Activated naive CD8-positive, alpha-beta T cell treated with anti-CD3 and anti-CD28 coated beads, Interleukin-2, amount 10 ng/mL, durations not matched to agents 7 days and 5 days (primary cell): Measurements from ENCODE around the gene CLDN18. TPM values are rescaled to one million over a fixed set of nuclear protein-coding genes. Genes with fewer than 3 reads are reported as not detected.
A peak's percentile ranks its signal among the peaks of the same experiment; 100 is the strongest.

Experiments used
- ATAC-seq: fragments of 150-1000 bp; cut with Tn5 transposase; one replicate; pipeline ENCODE4 v1.10.0; 2021; ENCODE audit warnings: low read depth, moderate library complexity
- POLR2A ChIA-PET: fragments of 350-600 bp; sonication (Branson Sonifier 250); formaldehyde crosslinking; loops from one replicate; lab custom pipeline; 2021; ENCODE audit warnings: antibody characterized with exemption; lab: Charles Lee
- DNase-seq: peaks from one replicate; pipeline ENCODE4 v3.0.0; 2021
- H3K27ac Mint-ChIP-seq: one replicate; pipeline ENCODE4 v1.8.0; 2022; ENCODE audit warnings: mild to moderate bottlenecking, mixed read lengths
- H3K27me3 Mint-ChIP-seq: one replicate; pipeline ENCODE4 v1.8.0; 2022; ENCODE audit warnings: mild to moderate bottlenecking, moderate library complexity, mixed read lengths
- H3K36me3 Mint-ChIP-seq: one replicate; pipeline ENCODE4 v1.8.0; 2021; ENCODE audit warnings: mild to moderate bottlenecking, mixed read lengths
- H3K4me1 Mint-ChIP-seq: one replicate; pipeline ENCODE4 v1.8.0; 2021; ENCODE audit warnings: mixed read lengths
- H3K4me3 Mint-ChIP-seq: one replicate; pipeline ENCODE4 v1.8.0; 2022; ENCODE audit warnings: mild to moderate bottlenecking, moderate library complexity, mixed read lengths
- H3K9me3 Mint-ChIP-seq: one replicate; pipeline ENCODE4 v1.8.0; 2021; ENCODE audit warnings: mixed read lengths
- total RNA-seq, 2 experiments: library from RNA; stranded (reverse); gene quantifications; one replicate each; pipeline ENCODE4 v1.2.3, GENCODE V29; 2021

Gene CLDN18
- total RNA-seq, 2 experiments from 2014 or later, result not detected

DNA sequence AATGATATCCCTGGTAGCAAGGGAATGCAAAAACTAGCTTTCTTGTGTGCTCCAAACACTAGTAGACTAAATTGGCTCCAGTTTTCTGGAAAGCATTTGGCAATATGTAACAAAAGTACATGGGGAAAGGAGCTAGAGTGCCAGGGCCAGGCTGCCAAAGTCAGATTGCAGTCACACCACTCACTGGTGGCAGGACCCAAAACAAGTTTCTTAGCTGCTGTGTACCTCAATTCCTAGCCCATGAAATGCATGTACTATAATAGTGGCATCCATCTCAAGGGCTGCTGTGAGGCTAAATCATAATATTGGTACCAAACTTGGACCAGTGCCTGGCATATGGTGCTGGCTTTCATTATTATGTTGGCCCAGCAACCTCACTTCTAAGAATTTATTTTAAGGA lies 49.3 kb downstream of the CLDN18 start:
- ATAC-seq, result no peak
- POLR2A ChIA-PET, result no interaction called here
- peaks cover 1% of the 10 kb centered on the region for H3K4me1 Mint-ChIP-seq
- H3K36me3 Mint-ChIP-seq, result no peaks in the 10 kb centered on the region
- peaks cover 30% of the 10 kb centered on the region for H3K27me3 Mint-ChIP-seq
- DNase-seq, result no peak
- no peak overlapping the region for H3K27ac Mint-ChIP-seq
- H3K9me3 Mint-ChIP-seq, result no peaks in the 10 kb centered on the region
- no peak overlapping the region for H3K4me3 Mint-ChIP-seq

GRCh38 chr3:138060792-138061191 lies 50.8 kb downstream of the CLDN18 start:
- POLR2A ChIA-PET, result no interaction called here
- H3K4me3 Mint-ChIP-seq, result no peak overlapping the region

DNA sequence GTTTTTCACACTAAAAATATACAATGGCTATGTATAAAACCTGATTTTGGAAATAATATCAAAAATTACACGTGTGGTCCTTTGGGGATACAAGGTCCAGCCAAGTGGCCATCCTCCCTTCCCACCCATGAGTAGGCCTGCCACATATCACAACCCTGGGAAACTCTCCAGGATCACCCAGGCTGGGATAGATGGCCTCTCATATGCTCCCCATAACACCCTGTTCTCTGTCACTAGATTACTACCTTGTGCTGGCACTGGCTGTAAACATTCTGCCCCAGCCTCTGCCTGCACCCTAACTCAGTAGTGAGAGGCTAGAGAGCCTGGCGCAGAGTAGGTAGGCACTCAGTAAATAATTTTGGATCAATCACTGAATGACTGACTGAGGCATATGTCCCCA lies 52.1 kb downstream of the CLDN18 start:
- ATAC-seq (no peak), DNase-seq (no peak)
- no peak overlapping the region for H3K4me3 Mint-ChIP-seq
- H3K27ac Mint-ChIP-seq, result no peak overlapping the region
- H3K9me3 Mint-ChIP-seq, result no peaks in the 10 kb centered on the region
- POLR2A ChIA-PET, result no interaction called here
- peaks cover 16% of the 10 kb centered on the region for H3K27me3 Mint-ChIP-seq
- H3K36me3 Mint-ChIP-seq, result no peaks in the 10 kb centered on the region
- peaks cover 8% of the 10 kb centered on the region for H3K4me1 Mint-ChIP-seq

More at GRCh38 chr3:138060792-138061191, 50.8 kb downstream of the CLDN18 start:
- H3K27me3 Mint-ChIP-seq, result peaks cover 22% of the 10 kb centered on the region
- DNase-seq (no peak), ATAC-seq (no peak)
- H3K9me3 Mint-ChIP-seq, result no peaks in the 10 kb centered on the region
- H3K4me1 Mint-ChIP-seq, result peaks cover 1% of the 10 kb centered on the region
- H3K36me3 Mint-ChIP-seq, result no peaks in the 10 kb centered on the region
- H3K27ac Mint-ChIP-seq, result no peak overlapping the region

- peaks cover 11% of the 10 kb centered on the region for H3K27me3 Mint-ChIP-seq
Observed at GRCh38 chr3:138062626-138063025, 52.7 kb downstream of the CLDN18 start.

GRCh38 chr3:138063416-138063815 lies 53.5 kb downstream of the CLDN18 start:
- DNase-seq (no peak), ATAC-seq (no peak)
- H3K27me3 Mint-ChIP-seq, result peaks cover 7% of the 10 kb centered on the region
- H3K9me3 Mint-ChIP-seq, result no peaks in the 10 kb centered on the region
- H3K36me3 Mint-ChIP-seq, result no peaks in the 10 kb centered on the region
- H3K4me1 Mint-ChIP-seq, result peaks cover 9% of the 10 kb centered on the region
- no peak overlapping the region for H3K27ac Mint-ChIP-seq
- no peak overlapping the region for H3K4me3 Mint-ChIP-seq
- POLR2A ChIA-PET, result no interaction called here

More at GRCh38 chr3:138062626-138063025, 52.7 kb downstream of the CLDN18 start:
- H3K9me3 Mint-ChIP-seq, result no peaks in the 10 kb centered on the region
- no peak overlapping the region for H3K4me3 Mint-ChIP-seq
- peak overlapping the region; percentile 1 for H3K27ac Mint-ChIP-seq
- no peaks in the 10 kb centered on the region for H3K36me3 Mint-ChIP-seq
- H3K4me1 Mint-ChIP-seq, result peaks cover 9% of the 10 kb centered on the region
- POLR2A ChIA-PET, result no interaction called here
- DNase-seq (no peak), ATAC-seq (no peak)

DNA sequence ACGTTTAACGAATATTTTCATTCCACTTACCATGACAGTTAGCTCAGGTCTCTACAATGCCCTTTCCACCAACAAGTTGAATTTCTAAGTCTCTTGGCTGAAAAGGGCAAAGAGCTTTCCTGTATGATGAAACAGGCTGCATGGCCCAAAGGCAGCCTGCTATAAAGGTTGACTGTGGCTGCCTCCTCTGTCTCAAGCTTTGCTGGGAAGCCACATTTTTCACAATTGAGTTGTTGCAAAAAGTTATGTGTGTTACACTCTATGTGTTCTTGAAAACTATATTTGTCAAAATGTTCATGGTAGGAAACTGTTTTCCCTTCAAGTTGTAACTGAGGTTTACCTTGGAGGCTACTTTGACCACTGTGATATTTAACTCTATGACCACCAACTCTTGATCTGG lies 56.0 kb downstream of the CLDN18 start:
- POLR2A ChIA-PET, result interaction anchor here (0.9 kb wide), 1 partner anchor 16 kb away, joined by 3 read pairs; no protein-coding TSS in a partner anchor
- no peak for ATAC-seq
- H3K27ac Mint-ChIP-seq, result no peak overlapping the region
- H3K27me3 Mint-ChIP-seq, result peaks cover 5% of the 10 kb centered on the region
- H3K9me3 Mint-ChIP-seq, result no peaks in the 10 kb centered on the region
- peaks cover 12% of the 10 kb centered on the region for H3K4me1 Mint-ChIP-seq
- no peak for DNase-seq
- no peak overlapping the region for H3K4me3 Mint-ChIP-seq
- H3K36me3 Mint-ChIP-seq, result no peaks in the 10 kb centered on the region

- H3K27ac Mint-ChIP-seq, result peak overlapping the region; percentile 14
- DNase-seq, result no peak
- POLR2A ChIA-PET, result interaction anchor here (0.9 kb wide), 1 partner anchor 15 kb away, joined by 3 read pairs; no protein-coding TSS in a partner anchor
- peaks cover 12% of the 10 kb centered on the region for H3K4me1 Mint-ChIP-seq
- H3K27me3 Mint-ChIP-seq, result peaks cover 5% of the 10 kb centered on the region
- H3K36me3 Mint-ChIP-seq, result no peaks in the 10 kb centered on the region
- no peaks in the 10 kb centered on the region for H3K9me3 Mint-ChIP-seq
- ATAC-seq, result peak; percentile 71
- no peak overlapping the region for H3K4me3 Mint-ChIP-seq
Observed at GRCh38 chr3:138066383-138066782, 56.4 kb downstream of the CLDN18 start.

- Mint-ChIP-seq H3K4me1 (peaks cover 12% of the 10 kb centered on the region), H3K27me3 (peaks cover 5% of the 10 kb centered on the region), H3K27ac (no peak overlapping the region), H3K4me3 (no peak overlapping the region), H3K9me3 (no peaks in the 10 kb centered on the region), H3K36me3 (no peaks in the 10 kb centered on the region)
- DNase-seq (no peak), ATAC-seq (no peak)
- POLR2A ChIA-PET, result no interaction called here
Observed at GRCh38 chr3:138066972-138067371, 57.0 kb downstream of the CLDN18 start.

GRCh38 chr3:138068046-138068445 lies 58.1 kb downstream of the CLDN18 start:
- H3K27ac Mint-ChIP-seq, result no peak overlapping the region
- H3K4me3 Mint-ChIP-seq, result no peak overlapping the region
- POLR2A ChIA-PET, result no interaction called here
- H3K4me1 Mint-ChIP-seq, result peaks cover 12% of the 10 kb centered on the region
- ATAC-seq (no peak), DNase-seq (no peak)
- no peaks in the 10 kb centered on the region for H3K9me3 Mint-ChIP-seq
- H3K36me3 Mint-ChIP-seq, result no peaks in the 10 kb centered on the region
- peaks cover 9% of the 10 kb centered on the region for H3K27me3 Mint-ChIP-seq

DNA sequence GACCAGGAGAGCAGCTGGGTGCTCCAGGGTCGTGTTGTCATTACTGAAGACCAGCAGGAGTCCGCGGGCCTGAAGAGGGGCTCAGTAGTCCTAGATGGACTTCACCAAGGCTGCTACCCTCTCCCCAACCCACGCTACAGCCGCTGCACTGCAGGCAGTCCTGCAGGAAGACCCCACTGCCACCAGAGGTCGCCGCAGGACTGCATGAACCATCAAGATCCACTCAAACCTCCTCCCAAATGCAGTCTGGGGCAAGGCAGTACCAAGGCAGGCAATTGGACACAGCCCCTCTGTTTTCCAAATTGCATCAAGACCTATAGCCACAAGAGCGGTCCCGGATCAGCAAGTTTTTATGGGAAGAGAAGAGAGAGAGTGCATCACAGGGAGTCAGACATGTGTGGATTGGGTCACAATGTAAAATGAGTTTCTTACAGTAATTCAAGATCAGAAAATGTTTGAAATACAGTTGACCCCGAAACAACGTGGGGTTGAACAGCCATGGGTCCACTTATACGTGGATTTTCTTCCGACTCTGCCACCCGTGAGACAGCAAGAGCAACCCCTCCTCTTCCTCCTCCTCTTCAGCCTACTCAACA lies 58.7 kb downstream of the CLDN18 start:
- ATAC-seq, result peak; percentile 78
- H3K4me1 Mint-ChIP-seq, result peaks cover 12% of the 10 kb centered on the region
- no peak overlapping the region for H3K4me3 Mint-ChIP-seq
- H3K27me3 Mint-ChIP-seq, result peaks cover 14% of the 10 kb centered on the region
- H3K36me3 Mint-ChIP-seq, result no peaks in the 10 kb centered on the region
- no peak overlapping the region for H3K27ac Mint-ChIP-seq
- DNase-seq, result peak; percentile 82
- POLR2A ChIA-PET, result interaction anchor here (1.0 kb wide), 1 partner anchor 50 kb away, joined by 3 read pairs; no protein-coding TSS in a partner anchor
- H3K9me3 Mint-ChIP-seq, result no peaks in the 10 kb centered on the region

DNA sequence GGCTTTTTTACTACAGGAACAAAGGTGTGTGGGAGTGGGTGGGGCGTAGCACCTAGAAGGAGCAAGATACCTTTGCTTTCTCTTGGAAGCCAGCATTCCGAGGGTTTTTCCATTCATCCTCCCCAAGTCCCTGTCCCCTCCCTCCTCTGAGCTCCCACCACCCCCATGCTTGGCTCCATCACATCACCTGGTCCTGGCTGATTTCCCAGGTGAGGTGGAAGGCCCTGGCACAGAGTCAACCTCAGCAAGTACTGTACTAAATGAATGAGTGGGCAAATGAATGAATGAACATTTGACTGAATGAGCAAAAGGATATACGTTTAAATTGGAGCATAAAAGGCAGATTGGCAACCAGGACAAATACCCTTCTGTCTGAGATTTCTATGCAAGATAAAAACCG lies 60.0 kb downstream of the CLDN18 start:
- Mint-ChIP-seq H3K27ac (no peak overlapping the region), H3K9me3 (no peaks in the 10 kb centered on the region), H3K4me1 (peaks cover 12% of the 10 kb centered on the region), H3K27me3 (peaks cover 17% of the 10 kb centered on the region), H3K4me3 (no peak overlapping the region), H3K36me3 (no peaks in the 10 kb centered on the region)
- POLR2A ChIA-PET, result interaction anchor here (1.0 kb wide), 1 partner anchor 49 kb away, joined by 3 read pairs; no protein-coding TSS in a partner anchor
- DNase-seq (no peak), ATAC-seq (no peak)

DNA sequence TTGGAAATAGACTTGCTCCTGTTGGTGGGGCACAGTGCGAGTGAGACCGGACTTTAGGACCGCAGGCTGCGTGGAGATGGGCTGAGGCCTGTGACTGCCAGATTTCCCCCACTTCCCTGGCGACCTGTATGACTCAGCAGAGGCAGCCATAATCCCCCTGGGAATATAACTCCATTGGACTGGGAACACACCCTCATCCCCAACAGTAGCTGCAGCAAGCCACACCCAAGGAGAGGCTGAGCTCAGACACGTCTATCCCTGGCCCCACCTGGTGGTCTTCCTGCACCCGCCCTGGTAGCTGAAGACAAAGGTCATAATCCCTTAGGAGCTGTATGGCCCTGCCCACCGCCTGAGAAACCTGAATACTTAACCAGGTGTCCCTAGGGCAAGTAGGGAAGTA lies 62.8 kb downstream of the CLDN18 start:
- ATAC-seq (no peak), DNase-seq (no peak)
- Mint-ChIP-seq H3K36me3 (no peaks in the 10 kb centered on the region), H3K27ac (no peak overlapping the region), H3K27me3 (peaks cover 17% of the 10 kb centered on the region), H3K4me3 (no peak overlapping the region), H3K9me3 (no peaks in the 10 kb centered on the region), H3K4me1 (peaks cover 4% of the 10 kb centered on the region)
- POLR2A ChIA-PET, result no interaction called here

GRCh38 chr3:138078096-138078495 lies 68.1 kb downstream of the CLDN18 start:
- POLR2A ChIA-PET, result no interaction called here
- no peak for ATAC-seq
- H3K4me1 Mint-ChIP-seq, result peaks cover 21% of the 10 kb centered on the region
- no peak for DNase-seq
- H3K4me3 Mint-ChIP-seq, result no peak overlapping the region
- peaks cover 8% of the 10 kb centered on the region for H3K27me3 Mint-ChIP-seq
- H3K9me3 Mint-ChIP-seq, result no peaks in the 10 kb centered on the region
- H3K27ac Mint-ChIP-seq, result no peak overlapping the region
- H3K36me3 Mint-ChIP-seq, result no peaks in the 10 kb centered on the region

GRCh38 chr3:138078901-138079344 lies 69.0 kb downstream of the CLDN18 start:
- ATAC-seq, result no peak
- no peak for DNase-seq

More at GRCh38 chr3:138078901-138079344, 69.0 kb downstream of the CLDN18 start:
- no peaks in the 10 kb centered on the region for H3K36me3 Mint-ChIP-seq
- H3K27me3 Mint-ChIP-seq, result peaks cover 3% of the 10 kb centered on the region
- H3K4me1 Mint-ChIP-seq, result peaks cover 29% of the 10 kb centered on the region
- no peak overlapping the region for H3K4me3 Mint-ChIP-seq
- POLR2A ChIA-PET, result no interaction called here
- no peaks in the 10 kb centered on the region for H3K9me3 Mint-ChIP-seq
- H3K27ac Mint-ChIP-seq, result no peak overlapping the region
